Stimulated activated CD8-positive, alpha-beta memory T cell treated with anti-CD3 and anti-CD28 coated beads, Interleukin-4, amount 100 ng/mL, for 1 hour (primary cell): ENCODE data around the gene TMEM131.
"Not testable (repeated sequence)": the region's sequence is repeated elsewhere in the genome, so short reads cannot be mapped to it uniquely, and the experiment has no call there.

ENCODE experiments used
- DNase-seq, 2 donors: peaks; one replicate each; pipeline ENCODE4 v3.0.0-alpha.2; 2020; ENCODE audit warnings: low read depth in 2 of 2, low spot score in 1 of 2

Gene TMEM131

GRCh38 chr2:97958184-97958583 is 37.6 kb downstream of the TMEM131 start:
- no peak for DNase-seq

GRCh38 chr2:97957432-97958183 is 38.1 kb downstream of the TMEM131 start:
- DNase-seq, result no peak

GRCh38 chr2:97956753-97957152 is 39.0 kb downstream of the TMEM131 start:
- not testable (repeated sequence) for DNase-seq

- DNase-seq, result no peak
Measured at GRCh38 chr2:97953853-97954252, 41.9 kb downstream of the TMEM131 start.

GRCh38 chr2:97952357-97952756 is 43.4 kb downstream of the TMEM131 start:
- no peak for DNase-seq

- no peak for DNase-seq
Measured at GRCh38 chr2:97951155-97951680, 44.5 kb downstream of the TMEM131 start.

GRCh38 chr2:97950329-97951154 is 45.2 kb downstream of the TMEM131 start:
- no peak for DNase-seq

- DNase-seq, result no peak
Measured at GRCh38 chr2:97948926-97949325, 46.8 kb downstream of the TMEM131 start.

GRCh38 chr2:97945791-97946190 is 50.0 kb downstream of the TMEM131 start:
- DNase-seq, result no peak

GRCh38 chr2:97936881-97937280 is 58.9 kb downstream of the TMEM131 start:
- no peak for DNase-seq

- no peak for DNase-seq
Measured at GRCh38 chr2:97936199-97936598, 59.5 kb downstream of the TMEM131 start.

- DNase-seq, result no peak
Measured at GRCh38 chr2:97935719-97936161, 60.0 kb downstream of the TMEM131 start.

GRCh38 chr2:97932975-97933662 is 62.6 kb downstream of the TMEM131 start:
- no peak for DNase-seq

- DNase-seq, result no peak
Measured at GRCh38 chr2:97931858-97932225, 63.9 kb downstream of the TMEM131 start.

GRCh38 chr2:97931118-97931857 is 64.5 kb downstream of the TMEM131 start:
- no peak for DNase-seq

GRCh38 chr2:97928591-97928990 is 67.2 kb downstream of the TMEM131 start:
- no peak for DNase-seq

GRCh38 chr2:97926946-97927345 is 68.8 kb downstream of the TMEM131 start:
- DNase-seq, result no peak

GRCh38 chr2:97924194-97924593 is 71.6 kb downstream of the TMEM131 start:
- DNase-seq, result no peak

GRCh38 chr2:97919858-97920257 is 75.9 kb downstream of the TMEM131 start:
- DNase-seq, result no peak

- no peak for DNase-seq
Measured at GRCh38 chr2:97918818-97919217, 76.9 kb downstream of the TMEM131 start.

- not testable (repeated sequence) for DNase-seq
Measured at GRCh38 chr2:97917668-97918067, 78.1 kb downstream of the TMEM131 start.
